Pulmonary artery endothelial cell (primary cell): ENCODE results near the gene KRT86. TPM values are rescaled to one million over a fixed set of nuclear protein-coding genes. Genes with fewer than 3 reads are reported as not detected.
"Not testable (repeated sequence)": the region's sequence is repeated elsewhere in the genome, so short reads cannot be mapped to it uniquely, and the experiment has no call there.

Source experiments
- DNase-seq: peaks from one replicate; pipeline ENCODE4 v3.0.0-alpha.2; 2011; ENCODE audit warnings: low read depth, low spot score
- total RNA-seq: library from RNA; depleted of rRNA; stranded (reverse); fragments of >200 nt; gene quantifications from 2 replicates; pipeline ENCODE4 v1.2.3, GENCODE V29; 2014

The KRT86 gene
- total RNA-seq, 1 donor from 2014 or later, result 0.07 TPM

DNA sequence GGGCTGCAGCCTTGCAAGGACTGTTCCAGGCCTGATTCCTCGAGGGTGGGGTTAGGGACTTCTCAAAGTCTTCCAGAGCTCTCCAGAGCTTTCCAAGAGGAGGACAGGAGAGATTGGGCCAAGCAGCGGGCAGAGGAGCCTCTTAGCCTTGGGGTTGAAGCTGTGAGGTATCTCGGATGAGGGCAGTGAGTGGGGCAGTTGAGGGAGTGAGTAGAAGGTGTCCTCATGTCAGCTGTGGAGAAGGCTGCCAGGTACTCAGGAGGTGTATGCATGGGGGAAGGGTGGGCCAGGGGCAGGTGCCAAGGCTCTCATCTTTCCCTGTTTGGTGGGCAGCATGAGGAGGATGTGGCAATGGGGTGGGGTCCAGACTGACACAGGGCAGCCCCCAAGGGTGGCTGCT is 39.0 kb downstream of the KRT86 start:
- DNase-seq, result no peak

DNA sequence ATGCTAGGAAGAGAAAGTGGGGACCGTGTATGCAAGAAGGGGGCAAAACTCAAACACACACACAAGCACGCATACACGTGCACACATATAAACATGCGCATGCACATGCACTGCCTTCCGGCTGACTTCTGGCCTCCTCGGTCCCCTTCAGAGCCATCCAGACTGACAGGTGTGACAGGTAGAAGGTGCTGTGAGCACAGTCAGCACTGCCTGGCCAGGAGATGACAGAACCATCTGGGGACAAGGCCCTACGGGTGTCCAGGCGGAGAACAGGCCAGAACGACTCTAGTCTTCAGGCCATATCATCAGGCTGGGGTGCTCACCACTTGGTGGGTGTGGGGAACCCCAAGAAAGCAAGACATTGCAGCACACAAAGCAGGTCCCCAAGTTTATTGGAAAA is 39.5 kb downstream of the KRT86 start:
- DNase-seq, result no peak

DNA sequence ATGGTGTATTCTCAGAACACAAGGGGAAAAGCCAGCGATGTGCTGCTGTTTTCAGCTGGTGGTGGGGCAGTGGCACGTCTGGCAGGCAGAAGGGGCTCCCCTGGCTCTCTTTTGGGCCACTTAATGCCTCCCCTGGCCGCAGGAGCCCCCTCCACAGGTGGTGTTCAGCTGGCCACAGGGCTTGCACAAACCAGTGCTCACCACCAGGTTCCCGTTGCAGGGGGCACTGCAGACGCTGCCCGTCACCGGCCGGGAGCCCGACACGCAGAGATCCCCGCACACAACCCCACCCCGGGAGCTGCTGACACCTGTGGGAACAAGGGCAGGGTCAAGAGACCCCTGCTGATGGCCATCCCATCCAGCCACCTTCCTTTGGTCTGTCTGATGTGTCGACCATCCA is 40.1 kb downstream of the KRT86 start:
- DNase-seq, result no peak

DNA sequence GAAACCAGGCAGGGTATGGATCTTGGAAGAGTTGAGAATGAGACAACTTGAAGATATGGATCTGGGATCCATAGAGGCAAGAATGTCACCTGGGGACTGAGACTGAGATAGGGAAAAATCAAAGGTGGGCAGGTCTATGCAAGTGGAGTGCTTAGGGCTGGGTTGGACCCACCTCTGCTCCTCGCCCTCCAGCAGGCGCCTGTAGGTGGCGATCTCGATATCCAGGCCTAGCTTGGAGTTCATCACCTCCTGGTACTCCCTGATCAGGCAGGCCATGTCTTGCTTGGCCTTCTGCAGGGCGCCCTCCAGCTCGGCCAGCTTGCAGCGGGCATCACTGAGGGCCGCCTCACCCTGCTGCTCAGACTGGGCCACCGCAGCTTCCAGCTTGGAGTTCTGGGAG is 41.3 kb downstream of the KRT86 start:
- DNase-seq, result not testable (repeated sequence)

DNA sequence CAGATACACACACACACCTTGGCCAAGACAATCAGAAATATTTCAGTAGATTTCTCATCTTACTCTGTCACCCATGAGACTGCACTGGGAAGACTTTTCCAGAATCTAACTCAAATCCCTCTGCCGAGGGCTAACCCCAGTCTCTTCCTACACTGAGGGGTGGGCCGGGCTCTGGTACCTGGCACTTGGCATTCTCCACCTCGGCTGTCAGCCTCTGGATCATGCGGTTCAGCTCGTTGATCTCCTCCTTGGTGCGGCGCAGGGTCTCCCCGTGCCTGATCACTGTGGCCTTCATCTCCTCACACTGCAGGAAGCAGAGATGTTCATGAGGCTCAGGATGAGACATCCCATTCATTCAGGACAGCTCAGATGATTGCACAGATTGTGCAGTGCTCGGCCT is 41.8 kb downstream of the KRT86 start:
- no peak for DNase-seq

DNA sequence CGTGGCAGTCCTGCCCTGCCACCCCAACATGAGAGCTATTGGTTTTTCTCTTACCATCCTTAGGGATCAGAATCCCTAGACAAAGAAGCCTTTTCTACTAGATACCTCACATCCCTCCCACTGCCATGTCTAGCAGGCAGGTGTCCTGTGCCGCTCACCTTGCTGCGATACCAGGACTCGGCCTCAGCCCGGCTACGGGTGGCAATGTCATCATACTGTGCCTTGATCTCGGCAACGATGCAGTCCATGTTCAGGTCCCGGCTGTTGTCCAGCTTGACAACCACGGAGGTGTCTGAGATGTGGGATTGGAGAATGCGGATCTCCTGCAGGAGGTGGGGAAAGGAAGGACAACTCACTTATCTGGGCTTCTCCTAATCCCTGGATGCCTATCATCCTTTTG is 42.3 kb downstream of the KRT86 start:
- DNase-seq, result no peak

DNA sequence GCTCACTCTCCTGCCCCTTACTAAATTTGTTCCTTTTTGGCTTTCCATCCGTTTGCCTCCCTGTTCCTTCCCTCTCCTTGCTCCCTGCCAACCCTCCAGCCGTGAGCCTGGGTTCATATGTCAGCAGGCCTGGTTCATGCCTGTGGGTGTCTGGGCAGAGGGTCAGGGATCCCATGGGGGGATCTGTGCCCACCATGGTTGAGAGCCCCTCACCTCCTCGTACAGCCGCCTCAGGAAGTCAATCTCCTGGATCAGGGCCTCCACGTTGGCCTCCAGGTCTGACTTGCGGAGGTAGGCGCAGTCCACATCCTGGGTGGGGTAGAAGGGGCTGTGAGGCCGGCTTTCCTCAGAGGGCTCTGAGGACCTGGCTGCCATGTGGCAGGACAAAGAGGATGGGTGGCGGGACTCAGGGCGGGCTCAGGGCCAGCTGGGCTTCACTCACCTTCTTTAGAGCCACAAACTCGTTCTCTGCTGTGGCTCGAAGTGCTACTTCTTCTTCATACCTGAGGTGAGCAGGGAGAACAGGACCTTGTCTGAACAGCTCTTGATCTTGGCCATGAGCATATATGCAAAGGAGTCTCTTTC is 43.1 kb downstream of the KRT86 start:
- DNase-seq, result no peak

DNA sequence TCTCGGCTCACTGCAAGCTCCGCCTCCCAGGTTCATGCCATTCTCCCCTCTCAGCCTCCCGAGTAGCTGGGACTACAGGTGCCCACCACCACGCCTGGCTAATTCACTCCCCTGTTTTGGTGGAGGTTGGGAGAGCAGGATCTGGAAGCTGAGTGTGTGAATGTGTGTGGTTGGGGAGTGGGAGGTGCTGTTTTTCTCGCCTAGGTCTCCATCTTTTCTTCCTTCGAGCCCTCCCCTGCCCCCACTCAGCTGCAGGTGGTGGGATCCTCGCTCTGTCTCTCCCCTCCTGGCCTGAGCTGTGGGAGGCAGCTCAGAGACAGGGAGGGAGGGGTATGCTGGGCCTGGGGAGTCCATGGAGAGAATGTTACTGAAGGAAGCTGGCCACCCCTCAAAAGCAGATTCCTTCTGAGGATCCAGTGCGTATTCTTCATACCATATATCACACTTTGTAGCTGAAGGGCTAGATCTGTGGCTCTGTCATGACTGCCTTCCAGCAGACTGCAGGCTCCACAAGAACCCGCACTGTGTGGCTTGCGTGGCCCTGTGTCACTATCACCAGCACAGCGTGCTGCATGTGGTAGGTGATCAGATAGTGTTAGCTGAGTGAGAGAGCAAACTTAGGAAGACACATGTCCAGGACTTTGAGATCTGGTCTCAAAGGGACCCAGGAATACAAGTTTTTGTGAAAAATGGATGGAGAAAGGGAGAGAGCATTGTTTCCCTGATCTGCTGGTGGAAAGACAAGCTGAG is 44.0 kb downstream of the KRT86 start:
- DNase-seq, result no peak

DNA sequence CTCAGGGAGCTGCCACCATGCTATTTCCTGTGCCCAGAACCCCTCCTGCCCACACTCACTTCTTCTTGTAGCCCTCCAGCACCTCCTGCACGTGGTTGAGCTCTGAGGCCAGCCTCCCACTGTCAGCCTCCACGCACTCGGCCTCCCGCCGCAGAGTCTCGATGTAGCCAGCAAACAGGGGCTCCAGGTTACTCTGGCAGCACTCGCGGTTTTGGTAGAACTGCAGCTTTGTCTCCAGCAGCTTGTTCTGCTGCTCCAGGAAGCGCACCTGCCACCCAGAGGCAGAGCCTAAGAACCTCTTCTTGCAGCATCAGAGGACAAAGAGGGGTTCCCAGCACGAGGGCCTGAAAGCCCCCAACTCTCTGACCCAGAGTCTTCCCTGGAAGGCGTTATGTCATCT is 44.7 kb downstream of the KRT86 start:
- no peak for DNase-seq

DNA sequence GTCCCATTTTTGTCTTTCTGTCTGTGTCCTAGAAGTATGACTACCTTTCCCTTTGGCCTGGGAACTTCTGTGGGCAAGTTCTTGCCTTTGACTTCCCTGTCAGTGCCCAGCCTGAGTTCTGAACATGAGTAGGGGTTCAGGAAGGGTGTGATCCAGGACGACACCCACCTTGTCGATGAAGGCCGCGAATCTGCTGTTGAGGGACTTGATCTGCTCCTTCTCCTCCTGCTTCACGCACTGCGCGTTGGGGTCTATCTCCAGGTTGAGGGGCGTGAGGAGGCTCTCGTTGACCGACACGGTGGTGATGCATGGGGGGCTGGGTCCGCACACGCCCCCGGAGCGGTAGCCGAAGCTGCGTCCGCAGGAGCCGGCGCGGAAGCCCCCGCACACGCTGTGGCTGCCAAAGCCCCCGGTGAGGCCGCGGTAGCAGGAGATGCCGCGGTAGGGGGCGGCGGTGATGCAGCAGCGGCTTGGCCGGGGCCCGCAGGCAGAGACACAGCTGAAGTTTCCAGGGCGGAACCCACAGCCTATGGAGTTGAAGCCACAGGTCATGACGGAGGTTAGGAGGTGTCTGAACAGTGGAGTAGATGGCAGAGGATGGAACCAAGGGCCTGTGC is 46.4 kb downstream of the KRT86 start, which contains the start of gene KRT83:
Gene KRT83, minus strand, starts transcription at position 615 of the 617 bp plus-strand sequence. Its CDS starts 63 bp downstream, at position 552.
- no peak for DNase-seq

DNA sequence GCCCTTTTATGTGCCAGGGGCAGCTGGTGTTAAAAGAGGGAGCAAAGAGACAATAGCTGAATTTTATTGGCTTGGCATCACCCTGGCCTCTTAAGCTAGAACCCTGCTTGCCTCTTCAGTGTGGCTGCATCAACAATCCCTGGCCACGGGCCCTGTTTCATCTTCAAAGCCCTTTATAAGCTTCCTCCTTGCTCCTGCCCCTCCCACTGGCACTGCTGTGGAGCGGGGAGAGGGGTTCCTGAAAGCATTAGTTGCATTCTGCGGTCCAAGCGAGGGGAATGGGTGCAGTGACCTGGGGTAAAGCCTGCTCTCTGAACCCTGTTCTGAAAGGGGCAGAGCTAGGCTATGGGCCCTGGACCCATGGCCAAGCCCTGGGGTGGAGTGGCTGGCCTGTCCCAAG is 47.0 kb downstream of the KRT86 start:
- no peak for DNase-seq

DNA sequence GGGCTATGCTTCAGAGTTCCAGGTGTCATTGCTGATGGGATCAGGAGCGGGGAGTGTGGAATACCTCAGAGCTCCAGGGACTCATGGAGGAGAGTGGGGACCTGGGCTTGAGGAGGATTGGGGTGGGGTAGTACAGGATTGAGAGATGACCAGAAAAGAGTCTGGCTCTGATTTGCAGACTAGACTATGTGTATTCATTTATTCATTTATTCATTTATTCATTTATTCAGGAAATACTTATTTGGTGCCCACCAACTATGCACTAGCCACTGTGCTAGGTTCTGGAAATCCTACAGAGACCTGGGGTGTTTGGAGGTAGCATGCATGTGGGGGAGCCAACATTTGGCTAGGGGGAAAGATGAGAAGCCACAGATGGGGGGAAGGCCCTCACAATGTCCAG is 47.6 kb downstream of the KRT86 start:
- DNase-seq, result no peak

DNA sequence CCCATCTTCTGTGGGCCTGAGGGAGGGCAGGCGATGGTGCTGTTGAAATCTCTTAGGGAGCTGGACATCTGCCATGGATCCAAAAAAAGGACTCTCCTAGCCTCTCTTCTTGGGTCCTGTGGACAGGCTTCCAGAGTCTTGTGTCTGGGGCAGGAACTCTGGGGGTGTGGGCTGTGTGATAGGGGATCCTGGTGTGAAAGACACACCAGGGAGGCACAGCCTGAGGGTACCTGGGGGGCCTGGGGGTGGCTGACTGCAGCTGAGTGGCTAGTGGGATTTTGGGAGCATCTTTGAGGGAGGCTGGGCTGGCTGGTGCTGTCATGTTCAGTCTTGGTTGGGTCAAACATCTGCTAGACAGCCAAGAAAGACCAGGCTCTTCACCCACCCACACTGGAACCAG is 48.6 kb downstream of the KRT86 start:
- DNase-seq, result no peak

DNA sequence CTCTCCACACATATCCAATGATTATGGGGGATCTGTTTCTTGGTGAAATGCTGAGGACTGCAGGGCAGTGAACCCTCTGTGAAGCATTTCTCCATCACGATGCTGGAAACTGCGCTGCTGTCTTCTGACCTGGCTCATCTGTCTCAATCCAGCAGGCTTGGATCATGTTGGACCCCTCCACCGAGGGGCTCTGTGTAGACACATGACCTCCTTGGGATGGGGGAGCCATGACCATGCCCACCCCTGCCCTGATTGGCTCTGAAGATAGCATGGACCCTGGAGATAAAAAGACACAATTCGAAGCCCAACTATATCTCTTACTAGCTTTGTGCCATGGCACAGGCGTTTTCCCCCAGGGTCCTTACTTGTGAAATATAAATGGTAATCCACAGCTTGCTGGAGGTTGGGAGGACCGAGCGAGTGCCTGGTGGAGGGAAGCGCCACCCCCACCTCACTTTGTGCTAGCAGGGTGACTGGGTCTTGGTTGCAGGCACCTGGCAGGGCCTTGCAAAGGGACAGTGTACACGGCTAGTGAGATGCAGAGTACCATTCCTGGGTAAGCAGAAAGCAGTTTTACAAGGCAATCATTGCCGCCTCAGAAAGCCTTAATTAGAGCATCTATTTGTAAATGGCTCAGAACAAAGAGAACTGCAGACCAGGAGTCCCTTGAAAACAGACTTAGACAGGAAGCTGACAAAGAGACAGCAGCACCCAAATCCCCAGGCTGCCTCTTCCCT is 49.1 kb downstream of the KRT86 start:
- DNase-seq, result no peak

DNA sequence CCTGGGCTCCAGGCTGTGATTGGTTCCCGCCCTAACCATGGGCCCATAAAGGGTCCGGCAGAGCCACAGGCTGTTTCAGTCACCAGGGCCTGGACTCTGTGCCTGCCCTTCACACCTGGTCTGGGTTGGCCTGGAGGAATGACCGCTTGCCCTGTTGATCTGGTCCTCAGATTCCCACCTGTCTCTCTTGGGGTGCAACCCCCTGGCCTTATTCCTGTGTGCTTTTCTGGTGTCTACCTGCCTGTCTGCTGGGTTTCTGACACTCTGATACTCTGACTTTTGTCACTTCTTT is 49.7 kb downstream of the KRT86 start:
- no peak for DNase-seq

DNA sequence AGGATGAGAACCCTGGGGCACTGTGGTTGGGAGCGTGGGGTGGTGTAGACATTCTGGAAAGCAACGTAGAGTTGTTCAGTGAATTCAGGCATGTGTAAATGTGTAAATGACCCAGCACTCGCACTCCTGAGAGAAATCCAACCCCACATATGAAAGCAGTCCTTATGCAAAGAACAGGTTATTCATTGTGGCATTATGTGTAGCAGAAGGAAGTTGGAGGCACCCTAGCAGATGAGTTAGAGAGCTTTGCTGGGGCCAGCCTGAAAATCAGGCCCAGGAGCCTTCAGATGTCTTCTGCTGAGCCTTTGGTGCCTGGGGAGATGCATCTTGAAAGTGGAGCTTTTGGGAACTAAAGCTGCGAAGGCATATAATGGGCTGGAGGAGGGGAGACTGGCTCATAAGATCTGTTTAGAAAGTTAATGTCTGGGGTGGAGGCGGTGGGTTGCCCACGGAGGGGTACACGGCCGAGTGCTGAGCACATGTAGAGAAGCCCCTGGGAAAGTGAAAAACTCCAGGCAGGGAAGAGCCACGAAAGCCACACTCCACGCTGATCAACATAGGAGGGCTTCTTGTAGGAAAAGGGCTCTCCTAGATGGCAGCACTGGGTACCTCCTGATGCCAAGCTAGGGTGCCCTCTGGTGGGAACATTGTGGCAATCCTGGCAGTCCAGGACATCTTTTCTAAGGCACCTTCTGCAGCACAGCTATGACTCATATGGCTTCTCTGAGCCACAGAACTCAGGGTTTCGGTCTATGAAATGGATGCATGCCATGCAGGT is 52.8 kb downstream of the KRT86 start:
- peak; percentile 80 for DNase-seq

DNA sequence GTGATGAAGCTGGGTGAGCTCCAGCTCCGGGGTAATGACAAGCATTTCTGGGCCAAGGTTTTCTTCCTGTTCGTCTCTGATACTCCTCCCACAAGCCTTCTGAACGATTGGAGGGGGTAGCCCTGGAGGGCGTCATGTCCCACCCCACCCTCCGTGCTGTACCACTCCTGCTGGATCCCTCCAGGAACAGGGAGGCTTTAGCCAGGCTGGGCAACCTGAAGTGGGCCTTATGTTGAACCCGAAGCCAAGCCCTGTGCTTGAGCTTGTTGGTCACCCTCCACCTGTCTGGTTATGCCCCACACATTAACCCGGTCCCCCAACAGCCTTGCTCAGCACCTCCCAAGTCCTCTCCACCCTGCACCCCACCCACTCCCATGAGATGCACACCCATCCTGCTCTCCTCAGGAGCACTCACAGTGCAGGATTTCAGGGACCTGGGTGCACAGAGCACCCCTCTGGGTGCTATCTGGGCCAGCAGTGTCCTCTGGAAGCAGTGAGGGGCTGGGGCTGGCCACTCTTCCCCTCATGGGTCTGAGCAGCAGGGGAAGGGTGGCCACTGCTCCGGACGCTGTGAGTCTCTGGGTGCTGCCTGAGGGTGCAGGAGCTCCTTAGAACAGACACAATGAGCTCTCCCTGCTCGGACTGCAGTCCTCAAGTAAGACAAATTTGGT is 53.5 kb downstream of the KRT86 start:
- no peak for DNase-seq

DNA sequence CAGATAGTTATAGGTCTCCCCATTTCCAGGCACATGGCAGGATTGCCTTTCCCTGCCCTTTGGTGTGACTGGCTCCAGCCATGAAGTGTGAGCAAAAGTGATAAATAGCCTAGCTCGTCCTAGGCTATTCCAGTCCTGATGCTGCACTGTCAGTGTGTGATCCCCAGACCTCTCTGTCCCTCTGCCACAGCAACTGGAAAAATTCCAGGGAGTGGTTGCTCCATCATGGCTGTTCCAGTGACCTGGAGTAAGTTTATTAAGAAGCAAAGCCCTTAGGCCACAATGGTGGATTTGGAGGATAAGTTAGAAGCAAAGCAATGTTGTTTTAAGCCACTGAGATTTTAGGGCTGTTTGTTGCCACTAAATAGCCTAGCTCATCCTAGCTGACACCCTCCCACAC is 56.6 kb downstream of the KRT86 start:
- DNase-seq, result no peak

DNA sequence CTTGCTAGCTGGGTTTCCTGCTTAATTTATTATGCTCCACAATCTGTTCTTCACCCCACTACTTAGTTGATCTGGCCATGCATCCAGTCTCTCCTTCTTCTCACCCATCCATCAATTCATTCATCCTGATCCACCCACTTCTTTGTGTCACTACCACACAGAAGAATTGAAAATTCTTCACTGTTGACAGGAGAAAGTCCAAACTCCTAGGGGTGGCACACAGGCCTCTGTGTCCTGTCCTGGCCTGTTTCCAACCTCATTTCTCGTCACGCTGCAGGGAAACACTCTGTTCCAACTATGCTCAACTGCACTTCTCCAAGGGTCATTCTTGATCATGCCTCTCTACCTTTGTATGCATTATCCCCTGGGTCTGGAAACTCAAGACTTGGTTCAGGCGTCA is 57.4 kb downstream of the KRT86 start:
- no peak for DNase-seq

DNA sequence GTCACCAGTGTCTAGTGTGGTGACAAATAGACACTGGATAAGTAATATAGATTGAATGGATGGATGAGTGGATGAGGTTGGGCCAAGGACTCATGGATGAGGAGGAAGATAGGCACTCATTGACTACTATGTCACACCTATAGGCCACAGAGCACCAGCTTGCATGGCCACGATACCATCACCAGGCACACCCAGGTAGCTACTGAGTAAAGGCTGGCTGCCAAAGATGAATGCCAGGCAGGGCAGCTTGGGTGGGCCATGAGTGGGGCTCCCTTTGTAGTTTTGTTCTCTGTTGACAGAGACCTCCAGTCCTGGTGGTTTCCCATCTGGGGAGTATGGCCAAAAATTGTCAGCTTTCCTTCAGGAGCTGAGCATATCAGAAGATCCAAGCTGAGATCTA is 57.9 kb downstream of the KRT86 start:
- DNase-seq, result no peak

DNA sequence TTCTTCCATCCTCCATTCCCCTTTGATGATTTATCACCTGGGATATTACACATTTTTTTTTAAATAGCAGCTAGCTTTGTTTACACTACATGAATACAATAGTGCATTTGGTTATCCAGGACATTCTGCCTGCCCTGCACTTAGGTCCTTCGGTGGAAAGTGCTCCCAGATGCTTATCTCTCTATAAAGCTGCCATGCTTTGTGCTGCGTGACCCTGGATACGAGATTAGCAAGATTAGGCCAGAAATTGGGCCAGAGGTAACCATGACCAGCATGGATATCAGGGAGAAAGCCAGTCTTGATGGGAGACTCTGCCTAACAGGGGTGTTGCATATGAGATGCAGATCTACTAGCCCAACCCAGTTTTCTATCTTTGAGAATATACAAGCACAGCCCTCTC is 58.9 kb downstream of the KRT86 start:
- no peak for DNase-seq
